Measurements from ENCODE around the gene SLC9A2. TPM values are rescaled to one million over a fixed set of nuclear protein-coding genes. Genes with fewer than 3 reads are reported as not detected.
A peak's percentile ranks its signal among the peaks of the same experiment; 100 is the strongest.

Gene SLC9A2
- total RNA-seq (not detected), polyA plus RNA-seq (under 1 TPM in 1 of 2 donors, not detected in 1; 0.88 TPM)
- long read RNA-seq, donor 1 = 0 reads
- long read RNA-seq, donor 2 = 0 reads

DNA sequence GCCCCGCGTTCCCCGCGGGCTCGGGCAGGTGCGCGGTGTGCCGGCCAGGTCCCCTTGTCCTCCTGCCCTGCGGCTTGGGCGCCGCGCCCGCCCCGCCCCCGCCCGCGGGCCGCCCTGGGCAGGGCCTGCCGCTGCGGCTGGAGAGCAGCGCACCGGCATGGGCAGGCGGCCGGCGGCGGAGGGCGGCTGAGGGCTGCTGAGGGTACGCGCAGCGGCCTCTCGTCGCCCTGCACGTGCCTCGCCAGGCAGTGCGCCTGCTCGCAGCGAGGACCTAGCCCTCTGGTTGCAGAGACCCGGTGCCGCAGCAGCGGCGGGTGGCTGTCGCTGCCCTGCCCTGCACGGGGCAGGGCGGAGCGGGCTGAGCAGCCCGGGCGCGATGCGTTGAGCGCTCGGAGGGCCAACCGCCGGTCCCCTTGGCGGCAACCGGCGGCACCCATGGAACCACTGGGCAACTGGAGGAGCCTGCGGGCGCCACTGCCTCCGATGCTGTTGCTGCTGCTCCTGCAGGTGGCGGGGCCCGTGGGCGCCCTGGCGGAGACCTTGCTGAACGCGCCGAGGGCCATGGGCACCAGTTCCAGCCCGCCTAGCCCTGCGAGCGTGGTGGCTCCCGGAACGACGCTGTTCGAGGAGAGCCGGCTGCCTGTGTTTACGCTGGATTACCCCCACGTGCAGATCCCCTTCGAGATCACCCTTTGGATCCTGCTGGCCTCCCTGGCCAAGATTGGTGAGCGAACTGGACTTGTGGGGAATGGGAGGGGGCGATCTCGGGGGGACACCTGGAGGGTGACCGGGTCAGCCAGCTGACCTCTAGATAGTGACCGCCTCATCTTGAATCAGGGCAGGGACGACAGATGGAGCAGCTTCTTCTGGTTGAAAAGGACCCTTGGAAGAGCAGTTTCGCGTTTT, at the start of gene SLC9A2:
Gene SLC9A2 (plus strand): TSS at position 140 of the 906 bp plus-strand sequence. CDS start 296 bp downstream, at position 436.
- no peak for DNase-seq
- 3 to 5% methylated on average over 46 to 85 of the region's 85 CpGs for WGBS, 2 donors
- Histone ChIP-seq H3K9me3 (ENCODE audit: control insufficient read depth, low read length) (no peaks in the 10 kb centered on the region), H3K27me3 (ENCODE audit: control insufficient read depth in 1 of 2, insufficient read depth in 2 of 2, low read length in 1 of 2) (no peaks in the 10 kb centered on the region), H3K4me1 (ENCODE audit: control insufficient read depth in 1 of 2, insufficient read depth in 2 of 2, low read length in 2 of 2) (no peaks in the 10 kb centered on the region), H3K4me3 (ENCODE audit: low read length in 2 of 2) (peak within 1 kb of the TSS; percentile 11 to 37), H3K27ac (ENCODE audit: low read depth in 1 of 2, low read length in 2 of 2) (no peak within 1 kb of the TSS), H3K36me3 (ENCODE audit: control insufficient read depth in 1 of 2, insufficient read depth in 2 of 2, low read length in 1 of 2) (no peaks in the 10 kb centered on the region)
- intact Hi-C loops (cut with DNase I) = loop anchor here (5.0 kb wide), 3 partner anchors 97 to 147 kb away; partner anchors contain the start of gene SLC9A4 (in 1 of the 2)
- ATAC-seq (ENCODE audit: low FRiP score) = peak; percentile 34

GRCh38 chr2:102575888-102576287, 43.5 kb upstream of the SLC9A2 start:
- DNase-seq = no peak
- WGBS, 2 donors = 89 to 91% methylated on average over 1 of the region's 1 CpG
- peaks cover 1% of the 10 kb centered on the region for H3K9me3 ChIP-seq (ENCODE audit: control insufficient read depth, low read length)
- H3K27me3 ChIP-seq (ENCODE audit: control insufficient read depth in 1 of 2, insufficient read depth in 2 of 2, low read length in 1 of 2) = no peaks in the 10 kb centered on the region
- H3K4me1 ChIP-seq (ENCODE audit: control insufficient read depth in 1 of 2, insufficient read depth in 2 of 2, low read length in 2 of 2) = no peaks in the 10 kb centered on the region
- no peaks in the 10 kb centered on the region for H3K36me3 ChIP-seq (ENCODE audit: control insufficient read depth in 1 of 2, insufficient read depth in 2 of 2, low read length in 1 of 2)
- no peak overlapping the region for H3K27ac ChIP-seq (ENCODE audit: low read depth in 1 of 2, low read length in 2 of 2)
- ATAC-seq (ENCODE audit: low FRiP score) = no peak
- no peak overlapping the region for H3K4me3 ChIP-seq (ENCODE audit: low read length in 2 of 2)
- intact Hi-C loops (cut with DNase I) = no loop called here

DNA sequence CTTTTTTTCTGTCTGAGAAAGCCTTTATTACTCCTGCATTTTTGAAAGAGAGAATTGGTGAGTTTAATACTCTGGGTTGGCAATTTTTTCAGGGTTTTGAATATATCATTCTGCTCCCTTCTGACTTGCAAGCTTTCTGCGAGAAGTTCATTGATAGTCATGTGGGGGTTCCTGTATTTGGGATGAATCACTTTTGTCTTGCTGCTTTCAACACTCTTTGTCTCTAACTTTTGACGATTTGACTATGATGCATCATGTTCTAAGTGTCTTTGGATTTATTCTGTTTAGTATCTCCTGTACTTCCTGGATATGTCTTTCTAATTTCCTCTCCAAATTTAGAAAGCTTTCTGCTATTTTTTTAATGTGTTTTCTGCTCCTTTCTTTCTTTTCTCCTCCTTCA, 41.0 kb upstream of the SLC9A2 start:
- no peak overlapping the region for H3K4me3 ChIP-seq (ENCODE audit: low read length in 2 of 2)
- H3K27me3 ChIP-seq (ENCODE audit: control insufficient read depth in 1 of 2, insufficient read depth in 2 of 2, low read length in 1 of 2) = no peaks in the 10 kb centered on the region
- ATAC-seq (ENCODE audit: low FRiP score) (no peak), DNase-seq (no peak)
- WGBS, 2 donors = 75 to 77% methylated on average over 2 of the region's 2 CpGs
- intact Hi-C loops (cut with DNase I) = no loop called here
- H3K27ac ChIP-seq (ENCODE audit: low read depth in 1 of 2, low read length in 2 of 2) = no peak overlapping the region
- H3K4me1 ChIP-seq (ENCODE audit: control insufficient read depth in 1 of 2, insufficient read depth in 2 of 2, low read length in 2 of 2) = no peaks in the 10 kb centered on the region
- peaks cover 1% of the 10 kb centered on the region for H3K9me3 ChIP-seq (ENCODE audit: control insufficient read depth, low read length)
- H3K36me3 ChIP-seq (ENCODE audit: control insufficient read depth in 1 of 2, insufficient read depth in 2 of 2, low read length in 1 of 2) = no peaks in the 10 kb centered on the region

- Histone ChIP-seq H3K36me3 (ENCODE audit: control insufficient read depth in 1 of 2, insufficient read depth in 2 of 2, low read length in 1 of 2) (no peaks in the 10 kb centered on the region), H3K4me3 (ENCODE audit: low read length in 2 of 2) (no peak overlapping the region), H3K27me3 (ENCODE audit: control insufficient read depth in 1 of 2, insufficient read depth in 2 of 2, low read length in 1 of 2) (no peaks in the 10 kb centered on the region), H3K4me1 (ENCODE audit: control insufficient read depth in 1 of 2, insufficient read depth in 2 of 2, low read length in 2 of 2) (peaks cover 0 to 3% of the 10 kb centered on the region in 2 donors), H3K27ac (ENCODE audit: low read depth in 1 of 2, low read length in 2 of 2) (no peak overlapping the region), H3K9me3 (ENCODE audit: control insufficient read depth, low read length) (peaks cover 1% of the 10 kb centered on the region)
- DNase-seq (no peak), ATAC-seq (ENCODE audit: low FRiP score) (no peak)
- intact Hi-C loops (cut with DNase I) = no loop called here
These were observed 37.4 kb upstream of the SLC9A2 start for GRCh38 chr2:102581911-102582310.

DNA sequence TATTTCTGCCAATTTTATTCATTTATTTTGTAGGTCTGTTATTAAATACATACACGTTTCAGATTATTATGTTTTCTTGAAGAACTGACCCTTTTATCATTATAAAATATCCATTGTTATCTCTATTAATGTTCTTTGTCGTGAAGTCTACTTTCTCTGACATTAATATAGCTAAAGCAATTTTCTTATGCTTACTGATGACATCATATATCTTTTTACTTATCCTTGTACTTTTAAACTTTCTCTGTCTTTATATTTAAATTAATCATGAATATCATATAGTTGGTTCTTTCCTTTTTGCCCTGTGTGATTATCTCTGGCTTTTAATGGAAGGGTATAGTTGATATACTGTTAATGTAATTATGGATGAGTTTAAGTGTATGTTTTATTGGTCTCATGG, 36.5 kb upstream of the SLC9A2 start:
- no peak overlapping the region for H3K4me3 ChIP-seq (ENCODE audit: low read length in 2 of 2)
- H3K27me3 ChIP-seq (ENCODE audit: control insufficient read depth in 1 of 2, insufficient read depth in 2 of 2, low read length in 1 of 2) = no peaks in the 10 kb centered on the region
- 60 to 62% methylated on average over 2 of the region's 2 CpGs for whole genome bisulfite sequencing, 2 donors
- H3K27ac ChIP-seq (ENCODE audit: low read depth in 1 of 2, low read length in 2 of 2) = no peak overlapping the region
- no peaks in the 10 kb centered on the region for H3K36me3 ChIP-seq (ENCODE audit: control insufficient read depth in 1 of 2, insufficient read depth in 2 of 2, low read length in 1 of 2)
- H3K9me3 ChIP-seq (ENCODE audit: control insufficient read depth, low read length) = peaks cover 1% of the 10 kb centered on the region
- ATAC-seq (ENCODE audit: low FRiP score) = no peak
- intact Hi-C loops (cut with DNase I) = no loop called here
- peaks cover 0 to 3% of the 10 kb centered on the region in 2 donors for H3K4me1 ChIP-seq (ENCODE audit: control insufficient read depth in 1 of 2, insufficient read depth in 2 of 2, low read length in 2 of 2)
- no peak for DNase-seq

DNA sequence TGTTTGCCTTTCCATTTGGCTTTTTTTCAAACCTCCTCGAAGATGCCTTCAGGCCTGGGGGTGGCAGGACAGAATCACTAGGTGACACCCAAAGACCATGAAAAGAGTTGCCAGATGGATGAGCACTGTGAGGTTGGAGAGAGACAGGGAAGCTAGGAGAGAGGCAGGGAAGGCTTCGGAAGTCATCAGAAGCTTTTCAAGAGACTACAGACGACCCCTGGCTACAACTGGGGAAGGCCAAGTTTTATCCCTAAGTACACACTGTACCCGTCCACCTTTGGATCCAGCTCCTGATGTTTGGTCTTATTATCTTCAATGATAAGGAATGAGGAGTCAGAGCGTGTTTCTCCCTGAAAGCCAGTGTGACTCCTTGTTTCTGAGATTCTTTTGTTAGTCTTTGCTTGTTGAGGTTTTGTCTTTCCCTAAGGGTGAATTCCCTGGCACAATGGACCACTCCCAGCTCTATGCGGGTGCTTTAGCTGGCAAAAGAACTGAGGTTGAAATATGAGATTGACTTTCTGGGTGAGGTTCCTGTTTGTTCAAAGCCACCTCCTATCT, 33.4 kb upstream of the SLC9A2 start:
- ATAC-seq (ENCODE audit: low FRiP score) = no peak

GRCh38 chr2:102588213-102588939, 31.0 kb upstream of the SLC9A2 start:
- DNase-seq (no peak), ATAC-seq (ENCODE audit: low FRiP score) (no peak)
- H3K9me3 ChIP-seq (ENCODE audit: control insufficient read depth, low read length) = no peaks in the 10 kb centered on the region
- no peak overlapping the region for H3K27ac ChIP-seq (ENCODE audit: low read depth in 1 of 2, low read length in 2 of 2)
- no peak overlapping the region for H3K4me3 ChIP-seq (ENCODE audit: low read length in 2 of 2)
- H3K27me3 ChIP-seq (ENCODE audit: control insufficient read depth in 1 of 2, insufficient read depth in 2 of 2, low read length in 1 of 2) = no peaks in the 10 kb centered on the region
- peaks cover 0 to 3% of the 10 kb centered on the region in 2 donors for H3K4me1 ChIP-seq (ENCODE audit: control insufficient read depth in 1 of 2, insufficient read depth in 2 of 2, low read length in 2 of 2)
- H3K36me3 ChIP-seq (ENCODE audit: control insufficient read depth in 1 of 2, insufficient read depth in 2 of 2, low read length in 1 of 2) = no peaks in the 10 kb centered on the region
- intact Hi-C loops (cut with DNase I) = no loop called here
- 89 to 92% methylated on average over 8 of the region's 8 CpGs for WGBS, 2 donors

More for the DNA sequence above, 33.4 kb upstream of the SLC9A2 start:
- no peaks in the 10 kb centered on the region for H3K36me3 ChIP-seq (ENCODE audit: control insufficient read depth in 1 of 2, insufficient read depth in 2 of 2, low read length in 1 of 2)
- H3K27me3 ChIP-seq (ENCODE audit: control insufficient read depth in 1 of 2, insufficient read depth in 2 of 2, low read length in 1 of 2) = no peaks in the 10 kb centered on the region
- WGBS, 2 donors = 34 to 36% methylated on average over 6 of the region's 6 CpGs
- H3K4me1 ChIP-seq (ENCODE audit: control insufficient read depth in 1 of 2, insufficient read depth in 2 of 2, low read length in 2 of 2) = peaks cover 0 to 3% of the 10 kb centered on the region in 2 donors
- DNase-seq = no peak
- peak overlapping the region; percentile 50 to 91 for H3K27ac ChIP-seq (ENCODE audit: low read depth in 1 of 2, low read length in 2 of 2)
- H3K9me3 ChIP-seq (ENCODE audit: control insufficient read depth, low read length) = no peaks in the 10 kb centered on the region
- no peak overlapping the region for H3K4me3 ChIP-seq (ENCODE audit: low read length in 2 of 2)
- intact Hi-C loops (cut with DNase I) = no loop called here

GRCh38 chr2:102589444-102589843, 29.9 kb upstream of the SLC9A2 start:
- no peak for ATAC-seq (ENCODE audit: low FRiP score)
- Histone ChIP-seq H3K4me3 (ENCODE audit: low read length in 2 of 2) (no peak overlapping the region), H3K9me3 (ENCODE audit: control insufficient read depth, low read length) (no peaks in the 10 kb centered on the region), H3K27me3 (ENCODE audit: control insufficient read depth in 1 of 2, insufficient read depth in 2 of 2, low read length in 1 of 2) (no peaks in the 10 kb centered on the region), H3K4me1 (ENCODE audit: control insufficient read depth in 1 of 2, insufficient read depth in 2 of 2, low read length in 2 of 2) (peaks cover 0 to 3% of the 10 kb centered on the region in 2 donors), H3K27ac (ENCODE audit: low read depth in 1 of 2, low read length in 2 of 2) (no peak overlapping the region), H3K36me3 (ENCODE audit: control insufficient read depth in 1 of 2, insufficient read depth in 2 of 2, low read length in 1 of 2) (no peaks in the 10 kb centered on the region)
- intact Hi-C loops (cut with DNase I) = no loop called here
- 70 to 94% methylated on average over 4 of the region's 4 CpGs for WGBS, 2 donors
- DNase-seq = no peak
